ENCODE measurements around the gene ARAP2.

DNA sequence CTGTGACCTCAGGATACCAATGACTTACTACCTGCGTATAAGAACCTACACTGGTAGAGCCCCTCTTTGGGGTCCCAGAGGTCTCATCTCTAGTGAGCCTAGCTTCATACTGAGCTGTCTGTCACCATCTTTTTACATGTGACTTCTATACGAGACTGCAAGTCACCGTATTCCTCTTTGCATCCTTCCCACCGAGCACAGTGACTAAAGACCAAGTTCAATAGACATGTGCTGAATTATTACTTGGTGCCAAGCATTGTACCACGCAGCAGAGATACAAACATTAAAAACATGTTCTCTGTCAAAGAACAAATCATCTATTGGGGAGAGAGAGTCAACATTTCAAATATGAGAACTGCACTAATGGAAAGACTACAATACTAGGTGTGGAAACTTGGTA is 16.4 kb downstream of the ARAP2 start:
- TF ChIP-seq, protein P1, sequence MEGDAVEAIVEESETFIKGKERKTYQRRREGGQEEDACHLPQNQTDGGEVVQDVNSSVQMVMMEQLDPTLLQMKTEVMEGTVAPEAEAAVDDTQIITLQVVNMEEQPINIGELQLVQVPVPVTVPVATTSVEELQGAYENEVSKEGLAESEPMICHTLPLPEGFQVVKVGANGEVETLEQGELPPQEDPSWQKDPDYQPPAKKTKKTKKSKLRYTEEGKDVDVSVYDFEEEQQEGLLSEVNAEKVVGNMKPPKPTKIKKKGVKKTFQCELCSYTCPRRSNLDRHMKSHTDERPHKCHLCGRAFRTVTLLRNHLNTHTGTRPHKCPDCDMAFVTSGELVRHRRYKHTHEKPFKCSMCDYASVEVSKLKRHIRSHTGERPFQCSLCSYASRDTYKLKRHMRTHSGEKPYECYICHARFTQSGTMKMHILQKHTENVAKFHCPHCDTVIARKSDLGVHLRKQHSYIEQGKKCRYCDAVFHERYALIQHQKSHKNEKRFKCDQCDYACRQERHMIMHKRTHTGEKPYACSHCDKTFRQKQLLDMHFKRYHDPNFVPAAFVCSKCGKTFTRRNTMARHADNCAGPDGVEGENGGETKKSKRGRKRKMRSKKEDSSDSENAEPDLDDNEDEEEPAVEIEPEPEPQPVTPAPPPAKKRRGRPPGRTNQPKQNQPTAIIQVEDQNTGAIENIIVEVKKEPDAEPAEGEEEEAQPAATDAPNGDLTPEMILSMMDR (IDR thresholded peaks at IDR 0.05): no peak
- no peak for TF ChIP-seq POLR2A (IDR thresholded peaks at IDR 0.05)
